ENCODE data around the gene FBXL14.

DNA sequence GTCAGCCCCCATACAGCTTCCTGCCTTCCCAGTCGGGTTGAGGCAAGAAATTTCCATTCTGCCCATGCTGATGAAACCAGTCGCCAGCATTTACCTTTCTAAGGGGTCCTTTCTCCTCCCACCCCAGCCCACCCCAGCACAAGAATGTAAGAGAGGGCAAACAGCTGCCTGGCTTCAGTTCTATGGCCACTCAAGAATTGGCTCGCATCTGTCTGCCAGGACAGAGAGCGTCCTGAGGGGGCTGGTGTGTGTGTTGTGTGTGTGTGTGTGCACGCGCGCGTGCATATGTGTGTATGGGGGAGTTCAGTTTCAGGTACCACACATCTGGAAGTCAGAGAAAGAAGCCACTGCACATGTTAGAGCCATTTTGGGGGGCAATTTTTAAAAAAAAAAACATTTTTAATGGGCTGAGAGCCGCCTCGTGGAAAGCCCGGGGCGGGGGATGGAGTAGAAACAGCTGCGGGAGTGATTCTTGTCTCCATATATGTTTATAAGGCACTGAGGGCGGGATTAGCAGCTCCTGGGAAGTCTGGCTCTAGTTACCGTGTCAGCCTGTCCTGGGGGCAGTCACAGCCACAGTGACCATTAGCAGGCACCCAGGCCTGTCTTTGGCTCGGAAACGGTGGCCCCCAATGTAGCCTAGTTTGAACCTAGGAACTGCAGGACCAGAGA lies 34.4 kb upstream of the FBXL14 start, which contains the start of gene WNT5B:
- no peak for TF ChIP-seq HDGF (IDR thresholded peaks at IDR 0.05; ENCODE audit: borderline replicate concordance)
- no peak for TF ChIP-seq FOXM1 (IDR thresholded peaks at IDR 0.05; ENCODE audit: borderline replicate concordance)
- no peak for TF ChIP-seq FOXK2 (IDR thresholded peaks at IDR 0.05)
- no peak for TF ChIP-seq FOXA1 (IDR thresholded peaks at IDR 0.05)
- TF ChIP-seq BHLHE40 (IDR thresholded peaks at IDR 0.05; ENCODE audit: borderline replicate concordance), result no peak
- TF ChIP-seq SP1 (IDR thresholded peaks at IDR 0.05), result no peak
- TF ChIP-seq, protein P1, sequence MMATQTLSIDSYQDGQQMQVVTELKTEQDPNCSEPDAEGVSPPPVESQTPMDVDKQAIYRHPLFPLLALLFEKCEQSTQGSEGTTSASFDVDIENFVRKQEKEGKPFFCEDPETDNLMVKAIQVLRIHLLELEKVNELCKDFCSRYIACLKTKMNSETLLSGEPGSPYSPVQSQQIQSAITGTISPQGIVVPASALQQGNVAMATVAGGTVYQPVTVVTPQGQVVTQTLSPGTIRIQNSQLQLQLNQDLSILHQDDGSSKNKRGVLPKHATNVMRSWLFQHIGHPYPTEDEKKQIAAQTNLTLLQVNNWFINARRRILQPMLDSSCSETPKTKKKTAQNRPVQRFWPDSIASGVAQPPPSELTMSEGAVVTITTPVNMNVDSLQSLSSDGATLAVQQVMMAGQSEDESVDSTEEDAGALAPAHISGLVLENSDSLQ (IDR thresholded peaks at IDR 0.05), result no peak
- TF ChIP-seq TARDBP (IDR thresholded peaks at IDR 0.05), result no peak
- TF ChIP-seq NFRKB (IDR thresholded peaks at IDR 0.05), result no peak
- TF ChIP-seq CTBP1 (IDR thresholded peaks at IDR 0.05; ENCODE audit: borderline replicate concordance), result no peak
- TF ChIP-seq SUZ12 (IDR thresholded peaks at IDR 0.05), result no peak
- no peak for TF ChIP-seq ZNF384 (IDR thresholded peaks at IDR 0.05)
- no peak for TF ChIP-seq ELF4 (IDR thresholded peaks at IDR 0.05)
- TF ChIP-seq ARNT (IDR thresholded peaks at IDR 0.05), result no peak

Measured in HEK293T (cell line).